ENCODE measurements around the gene TBC1D26.
"Not testable (repeated sequence)": the region's sequence is repeated elsewhere in the genome, so short reads cannot be mapped to it uniquely, and the experiment has no call there.

Gene TBC1D26

DNA sequence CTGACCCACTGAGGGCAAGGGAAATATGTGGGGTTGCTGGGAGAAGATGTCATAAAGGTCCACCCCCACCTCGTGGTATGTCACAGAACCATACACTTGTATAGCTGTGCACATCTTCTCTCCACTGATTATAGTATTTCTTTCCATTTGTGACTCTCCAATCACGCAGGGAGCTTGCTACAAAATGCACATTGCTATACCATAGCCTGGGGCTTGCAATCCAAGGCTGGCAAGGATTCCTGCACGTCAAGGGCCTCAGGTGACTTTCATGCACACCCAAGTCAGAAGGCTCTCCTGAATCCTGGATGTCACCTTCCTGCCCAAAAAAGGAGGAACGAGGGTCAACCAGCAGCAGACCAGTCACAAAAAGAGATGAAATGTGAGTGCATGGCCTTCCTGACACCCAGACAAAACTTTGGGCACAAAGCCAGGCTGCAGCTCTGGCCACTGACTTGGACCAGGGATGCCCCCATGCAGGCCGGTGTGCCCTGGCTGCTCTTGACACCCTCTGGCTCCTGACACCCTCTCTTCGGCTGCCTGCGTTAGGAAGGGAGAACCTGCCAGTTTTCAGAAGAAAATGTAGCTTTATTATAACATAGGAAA lies 12.1 kb downstream of the TBC1D26 start:
- no peak for DNase-seq

DNA sequence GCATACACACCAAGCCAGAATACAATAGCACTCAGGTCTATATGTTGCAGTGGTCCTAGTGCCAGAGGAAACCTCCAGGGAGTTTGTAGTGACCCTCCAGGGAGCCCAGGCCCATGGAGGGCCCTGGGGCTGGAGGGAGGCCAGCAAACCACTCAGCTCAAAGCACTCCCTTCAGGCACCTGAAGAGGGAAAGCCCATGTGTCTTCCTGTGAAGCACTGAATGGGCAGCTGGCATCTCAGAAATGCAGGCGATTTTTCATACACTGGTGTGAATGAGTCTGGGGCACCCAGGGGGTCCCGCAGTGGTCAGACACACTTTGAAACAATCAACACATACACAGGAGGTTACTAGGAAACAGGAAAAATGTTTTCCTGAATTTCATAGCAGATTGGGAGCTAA lies 12.8 kb downstream of the TBC1D26 start:
- no peak for DNase-seq

DNA sequence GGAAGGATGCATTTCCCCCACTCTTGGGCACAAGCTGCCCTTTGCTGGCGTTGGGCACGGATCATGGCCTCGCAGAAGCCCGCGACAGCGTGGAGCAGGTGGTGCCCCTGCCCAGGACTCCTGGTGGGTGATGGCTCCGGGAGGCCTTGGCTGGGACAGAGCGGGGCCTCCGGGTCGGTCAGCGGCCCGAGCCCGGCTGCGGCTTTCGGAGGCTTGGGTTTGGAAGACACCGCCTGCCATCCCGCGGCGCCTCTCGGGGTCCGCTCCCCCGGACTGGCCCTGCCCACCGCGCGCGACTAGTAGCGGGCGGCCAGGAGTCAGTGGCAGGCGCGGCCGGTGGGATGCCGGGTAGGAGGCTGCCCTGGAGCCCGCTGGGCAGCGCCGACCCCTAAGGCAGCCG lies 17.3 kb downstream of the TBC1D26 start:
- not testable (repeated sequence) for DNase-seq

DNA sequence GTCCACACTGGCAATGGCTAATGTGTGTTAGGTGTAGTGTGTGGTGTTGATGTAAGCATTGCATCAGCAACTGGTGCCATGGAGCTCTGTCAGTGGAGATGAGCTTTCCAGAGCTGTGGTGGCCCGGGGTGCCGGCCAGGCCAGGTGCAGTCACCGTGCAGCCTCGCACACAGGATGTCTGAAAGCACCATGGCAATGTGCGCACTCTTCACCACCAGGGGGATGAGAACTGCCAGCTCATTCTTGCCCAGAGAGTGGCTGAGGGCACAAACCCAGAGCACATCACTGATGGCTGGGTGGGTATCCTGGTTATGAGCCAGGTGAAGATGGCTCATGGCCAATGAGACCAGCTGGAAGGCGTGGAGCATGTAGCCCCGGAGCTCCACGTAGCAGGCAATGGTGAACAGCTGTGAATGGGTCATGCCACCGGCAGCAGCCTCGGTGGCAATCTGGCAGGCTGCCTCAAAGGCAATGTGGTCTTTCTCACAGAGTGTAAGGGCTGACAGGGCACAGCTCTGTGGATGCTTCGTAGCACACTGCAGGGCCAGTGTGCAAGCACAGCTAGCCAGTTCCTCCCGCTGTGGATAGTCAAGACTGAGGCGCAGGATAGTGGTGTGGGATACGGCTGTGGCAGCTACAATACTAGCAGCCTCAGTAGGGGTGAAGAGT lies 36.9 kb downstream of the TBC1D26 start:
- not testable (repeated sequence) for DNase-seq

DNA sequence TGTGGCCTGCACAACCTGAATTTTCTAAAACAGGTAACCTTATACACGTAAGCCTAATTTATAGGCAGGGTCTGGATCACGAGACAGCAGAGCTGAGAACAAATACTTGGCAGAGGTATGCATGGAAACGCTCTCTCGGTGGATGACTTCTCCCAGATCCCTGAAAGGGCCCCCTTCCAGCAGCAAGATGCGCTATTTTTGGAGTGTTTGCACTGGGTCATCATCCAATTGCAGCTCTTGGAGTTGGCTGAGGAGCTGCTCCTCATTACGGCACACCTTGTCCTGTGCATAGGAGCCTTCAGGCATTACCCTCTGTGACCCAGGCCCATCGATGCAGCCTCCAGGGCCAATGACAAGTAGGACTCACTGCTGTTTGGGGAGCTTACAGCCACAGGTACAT lies 38.6 kb downstream of the TBC1D26 start:
- not testable (repeated sequence) for DNase-seq

DNA sequence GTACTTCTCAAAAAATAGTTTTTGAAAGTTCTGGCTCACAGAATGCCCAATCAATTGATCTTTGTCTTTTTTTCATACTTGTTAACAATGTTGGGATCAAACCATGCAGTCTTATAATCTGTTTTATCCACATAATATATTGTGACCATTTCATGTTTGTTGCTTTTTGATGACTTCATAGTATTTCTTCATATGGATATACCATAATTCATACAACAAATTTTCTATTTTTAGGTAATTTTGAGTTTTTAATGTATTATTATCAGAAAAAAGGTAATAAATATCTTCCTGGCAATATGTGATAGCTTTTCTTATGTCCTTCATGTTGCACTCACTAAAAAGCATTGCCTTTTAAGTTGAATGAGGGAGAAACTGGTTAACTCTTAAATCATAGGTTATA lies 44.8 kb downstream of the TBC1D26 start:
- no peak for DNase-seq

DNA sequence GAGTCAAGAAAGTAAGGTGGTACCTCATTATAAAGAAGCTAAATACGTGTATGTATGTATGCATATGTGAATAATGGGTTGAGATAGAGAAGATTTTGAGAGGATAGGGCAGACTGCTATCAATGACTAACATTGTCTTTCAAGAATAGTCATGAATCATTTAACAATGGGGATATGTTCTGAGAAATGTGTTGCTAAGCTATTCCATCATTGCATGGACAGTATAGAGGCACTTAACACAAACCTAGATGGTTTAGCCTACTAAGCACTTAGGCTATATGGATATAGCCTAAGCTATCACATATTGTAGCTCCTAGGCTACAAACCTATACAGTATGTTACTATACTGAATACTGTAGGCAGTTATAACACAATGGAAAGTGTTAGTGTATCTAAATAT lies 45.2 kb downstream of the TBC1D26 start:
- no peak for DNase-seq

DNA sequence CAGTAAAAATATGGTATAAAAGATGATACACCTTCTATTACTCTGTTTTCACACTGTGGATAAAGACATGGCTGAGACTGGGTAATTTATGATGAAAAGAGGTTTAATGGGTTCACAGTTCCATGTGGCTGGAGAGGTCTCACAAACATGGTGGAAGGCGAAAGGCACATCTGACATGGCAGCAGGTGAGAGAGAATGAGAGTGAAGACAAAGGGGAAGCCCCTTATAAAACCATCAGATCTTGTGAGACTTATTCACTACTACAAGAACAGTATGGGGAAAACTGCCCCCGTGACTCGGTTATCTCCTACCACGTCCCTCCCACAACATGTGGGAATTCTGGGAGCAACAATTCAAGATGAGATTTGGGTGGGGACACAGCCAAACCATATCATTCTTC lies 45.6 kb downstream of the TBC1D26 start:
- no peak for DNase-seq

DNA sequence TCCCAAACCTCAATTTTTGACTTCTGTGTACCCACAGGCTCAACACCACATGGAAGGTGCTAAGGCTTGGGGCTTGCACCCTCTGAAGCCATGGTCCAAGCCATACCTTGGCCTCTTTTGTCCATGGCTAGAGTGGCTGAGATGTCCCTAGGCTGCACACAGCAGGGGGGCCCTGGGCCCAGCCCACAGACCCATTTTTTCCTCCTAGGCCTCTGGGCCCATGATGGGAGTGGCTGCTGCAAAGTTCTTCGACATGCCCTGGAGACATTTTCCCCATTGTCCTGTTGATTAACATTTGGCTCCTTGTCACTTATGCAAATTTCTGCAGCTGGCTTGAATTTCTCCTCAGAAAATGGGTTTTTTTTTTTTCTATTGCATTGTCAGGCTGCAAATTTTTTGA lies 47.0 kb downstream of the TBC1D26 start:
- DNase-seq = no peak

DNA sequence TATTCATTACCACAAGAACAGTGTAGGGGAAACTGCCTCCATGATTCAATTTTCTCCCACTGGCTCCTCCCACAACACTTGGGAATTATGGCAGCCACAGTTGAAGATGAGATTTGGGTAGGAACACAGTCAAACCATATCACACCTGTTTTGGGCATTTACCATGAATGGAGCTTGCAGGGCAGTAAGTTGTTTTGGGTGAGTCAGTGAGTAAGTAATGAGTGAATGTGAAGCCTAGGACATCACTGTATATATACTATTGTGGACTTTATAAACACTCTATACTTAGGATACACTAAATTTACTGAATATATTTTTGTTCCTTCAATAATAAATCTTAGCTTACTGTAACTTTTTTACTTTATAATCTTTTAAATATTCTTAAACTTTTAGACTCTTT lies 48.1 kb downstream of the TBC1D26 start:
- DNase-seq = no peak

DNA sequence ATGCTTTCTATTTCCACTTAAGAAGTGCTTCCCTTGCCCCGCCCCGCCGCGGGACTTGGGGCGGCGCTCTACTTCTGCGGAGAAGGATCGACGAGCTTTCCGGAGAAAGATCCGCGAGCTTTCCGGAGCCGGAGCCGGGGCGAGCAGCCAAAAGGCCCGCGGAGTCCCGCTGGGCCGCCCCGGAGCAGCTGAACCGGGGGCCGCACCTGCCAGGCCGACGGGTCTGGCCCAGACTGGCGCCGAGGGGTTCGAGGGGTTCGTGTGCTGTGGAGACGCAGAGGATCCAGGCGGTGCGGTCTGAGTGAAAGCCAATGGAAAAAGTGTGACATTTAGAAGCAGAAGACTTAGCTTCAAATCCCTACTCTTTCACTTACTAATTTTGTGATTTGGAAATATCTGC lies 50.8 kb downstream of the TBC1D26 start:
- DNase-seq = no peak

DNA sequence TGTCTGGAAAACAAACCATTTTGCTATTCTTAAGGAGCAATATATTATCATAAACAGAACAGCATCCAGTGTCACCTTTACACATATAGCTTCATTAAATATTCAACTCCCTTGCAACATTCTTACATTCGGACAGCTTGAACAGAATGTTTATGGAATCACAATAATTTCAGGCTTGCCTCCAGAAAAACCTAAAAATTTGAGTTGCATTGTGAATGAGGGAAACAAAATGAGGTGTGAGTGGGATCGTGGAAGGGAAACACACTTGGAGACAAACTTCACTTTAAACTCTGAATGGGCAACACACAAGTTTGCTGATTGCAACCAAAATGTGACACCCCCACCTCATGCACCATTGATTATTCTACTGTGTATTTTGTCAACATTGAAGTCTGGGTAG lies 51.4 kb downstream of the TBC1D26 start:
- DNase-seq = no peak

DNA sequence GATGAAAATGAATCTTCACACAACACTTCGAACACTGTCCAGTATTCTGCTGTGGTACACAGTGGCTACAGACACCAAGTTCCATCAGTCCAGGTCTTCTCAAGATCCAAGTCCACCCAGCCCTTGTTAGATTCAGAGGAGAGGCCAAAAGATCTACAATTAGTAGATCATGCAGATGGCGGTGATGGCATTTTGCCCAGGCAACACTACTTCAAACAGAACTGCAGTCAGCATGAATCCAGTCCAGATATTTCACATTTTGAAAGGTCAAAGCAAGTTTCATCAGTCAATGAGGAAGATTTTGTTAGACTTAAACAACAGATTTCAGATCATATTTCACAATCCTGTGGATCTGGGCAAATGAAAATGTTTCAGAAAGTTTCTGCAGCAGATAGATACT lies 52.3 kb downstream of the TBC1D26 start:
- not testable (repeated sequence) for DNase-seq

DNA sequence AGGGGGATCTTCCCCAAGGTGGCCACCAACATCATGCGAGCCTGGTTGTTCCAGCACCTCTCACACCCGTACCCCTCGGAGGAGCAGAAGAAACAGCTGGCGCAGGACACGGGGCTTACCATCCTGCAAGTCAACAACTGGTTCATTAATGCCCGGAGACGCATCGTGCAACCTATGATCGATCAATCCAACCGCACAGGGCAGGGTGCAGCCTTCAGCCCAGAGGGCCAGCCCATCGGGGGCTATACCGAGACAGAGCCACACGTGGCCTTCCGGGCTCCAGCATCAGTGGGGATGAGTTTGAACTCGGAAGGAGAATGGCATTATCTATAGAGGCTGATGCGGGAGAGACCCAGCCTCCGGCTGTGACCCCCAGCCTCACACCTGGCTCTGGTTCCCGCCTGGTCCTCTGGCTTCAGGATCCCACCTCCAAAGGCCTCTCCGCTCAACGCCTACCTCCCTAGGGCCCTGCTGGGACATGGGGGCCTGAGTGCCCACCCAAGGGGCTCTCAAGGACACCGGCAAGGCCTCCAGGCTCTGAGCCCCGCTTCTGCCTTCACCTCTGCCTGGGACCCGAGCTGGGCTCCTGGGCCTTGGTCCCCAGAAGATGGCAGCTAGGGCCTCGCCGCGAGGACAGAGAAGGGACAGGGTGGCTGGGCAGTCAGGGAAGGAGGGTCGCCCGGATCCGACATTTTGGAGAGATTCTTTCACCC lies 55.4 kb downstream of the TBC1D26 start:
- not testable (repeated sequence) for DNase-seq

DNA sequence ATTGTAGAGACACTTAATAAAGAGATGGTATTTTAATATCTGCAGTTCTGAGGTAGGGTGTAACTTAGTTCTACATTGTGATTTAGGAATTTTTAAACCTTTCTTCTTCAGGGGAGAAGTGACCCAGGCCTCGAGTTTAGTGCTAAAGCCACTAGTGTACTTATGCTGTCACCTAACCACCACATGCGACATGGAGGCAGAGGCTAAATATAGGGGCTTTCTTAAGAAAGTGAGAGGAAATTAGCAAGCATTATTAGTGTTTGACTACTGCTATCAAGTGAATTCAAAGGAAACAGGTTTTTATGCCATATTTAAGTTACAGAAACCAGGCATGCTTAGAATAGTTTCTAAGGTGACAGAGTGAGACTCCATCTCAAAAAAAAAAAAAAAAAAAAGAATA lies 56.3 kb downstream of the TBC1D26 start:
- not testable (repeated sequence) for DNase-seq

Measured in SW 1271 (cell line).